DMS114 treated with DMSO at 0.1 percent for 48 hours (cell line): Measurements from ENCODE around the gene KRTAP12-3.
"Not testable (repeated sequence)": the region's sequence is repeated elsewhere in the genome, so short reads cannot be mapped to it uniquely, and the experiment has no call there.

Experiments used
- DNase-seq: peaks from one replicate; lab custom pipeline; 2025; ENCODE audit not compliant: unreplicated experiment; lab: John Stamatoyannopoulos, UW

Gene KRTAP12-3

DNA sequence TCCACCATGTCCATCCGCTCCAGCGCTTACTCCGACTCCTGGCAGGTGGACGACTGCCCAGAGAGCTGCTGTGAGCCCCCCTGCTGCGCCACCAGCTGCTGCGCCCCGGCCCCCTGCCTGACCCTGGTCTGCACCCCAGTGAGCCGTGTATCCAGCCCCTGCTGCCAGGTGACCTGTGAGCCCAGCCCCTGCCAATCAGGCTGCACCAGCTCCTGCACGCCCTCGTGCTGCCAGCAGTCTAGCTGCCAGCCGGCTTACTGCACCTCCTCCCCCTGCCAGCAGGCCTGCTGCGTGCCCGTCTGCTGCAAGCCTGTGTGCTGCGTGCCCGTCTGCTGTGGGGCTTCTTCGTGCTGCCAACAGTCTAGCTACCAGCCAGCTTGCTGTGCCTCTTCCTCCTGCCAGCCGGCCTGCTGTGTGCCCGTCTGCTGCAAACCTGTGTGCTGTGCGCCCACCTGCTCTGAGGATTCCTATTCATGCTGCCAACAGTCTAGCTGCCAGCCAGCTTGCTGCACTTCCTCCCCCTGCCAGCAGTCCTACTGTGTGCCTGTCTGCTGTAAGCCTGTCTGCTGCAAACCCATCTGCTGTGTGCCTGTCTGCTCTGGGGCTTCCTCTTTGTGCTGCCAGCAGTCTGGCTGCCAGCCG lies 30.4 kb upstream of the KRTAP12-3 start:
- DNase-seq, result not testable (repeated sequence)

DNA sequence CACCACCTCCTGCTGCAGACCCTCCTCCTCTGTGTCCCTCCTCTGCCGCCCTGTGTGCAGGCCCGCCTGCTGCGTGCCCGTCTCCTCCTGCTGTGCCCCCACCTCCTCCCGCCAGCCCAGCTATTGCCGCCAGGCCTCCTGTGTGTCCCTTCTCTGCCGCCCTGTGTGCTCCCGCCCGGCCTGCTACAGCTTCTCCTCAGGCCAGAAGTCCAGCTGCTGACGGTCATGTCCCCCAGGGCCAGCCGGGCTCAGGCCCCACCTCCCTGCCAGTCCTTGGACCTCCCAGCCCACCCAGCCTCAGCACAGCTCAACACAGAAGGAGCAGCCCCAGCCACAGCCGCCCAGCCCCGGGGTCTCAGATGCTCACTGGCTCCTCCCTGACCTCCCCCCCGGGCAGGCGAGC lies 29.9 kb upstream of the KRTAP12-3 start:
- DNase-seq, result not testable (repeated sequence)

DNA sequence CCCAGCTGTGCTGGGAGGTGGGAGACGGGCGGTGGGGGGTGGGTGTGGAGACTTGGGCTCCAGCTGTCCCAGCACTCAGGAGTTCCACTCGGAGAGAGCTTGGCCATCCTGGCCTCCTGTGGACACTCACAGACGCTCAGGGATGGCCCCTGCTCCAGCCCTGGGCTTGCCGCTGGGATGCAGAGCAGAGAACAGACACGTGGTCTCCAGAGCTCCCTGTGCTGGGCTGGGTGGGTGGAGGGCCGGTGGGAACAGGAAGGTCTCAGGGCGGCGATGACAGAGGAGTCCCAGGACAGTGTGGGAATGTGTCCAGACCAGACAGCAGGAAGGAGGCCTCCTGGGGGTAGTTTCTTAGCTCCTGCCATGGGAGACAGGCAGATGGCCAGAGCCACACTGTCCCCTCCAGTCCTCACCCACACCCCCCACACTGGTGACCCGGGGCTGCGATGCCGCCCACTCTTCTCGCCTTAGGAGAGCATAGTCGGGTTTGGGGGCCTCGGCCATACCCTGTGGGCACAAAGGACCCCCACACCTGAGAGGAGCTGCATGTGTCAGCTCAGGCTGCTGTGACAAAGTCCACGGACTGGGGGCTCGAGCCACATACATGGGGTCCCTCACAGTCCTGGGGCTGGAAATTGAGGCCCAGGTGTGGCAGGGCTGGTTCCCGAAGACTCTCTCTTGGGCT lies 28.9 kb upstream of the KRTAP12-3 start:
- DNase-seq, result no peak

DNA sequence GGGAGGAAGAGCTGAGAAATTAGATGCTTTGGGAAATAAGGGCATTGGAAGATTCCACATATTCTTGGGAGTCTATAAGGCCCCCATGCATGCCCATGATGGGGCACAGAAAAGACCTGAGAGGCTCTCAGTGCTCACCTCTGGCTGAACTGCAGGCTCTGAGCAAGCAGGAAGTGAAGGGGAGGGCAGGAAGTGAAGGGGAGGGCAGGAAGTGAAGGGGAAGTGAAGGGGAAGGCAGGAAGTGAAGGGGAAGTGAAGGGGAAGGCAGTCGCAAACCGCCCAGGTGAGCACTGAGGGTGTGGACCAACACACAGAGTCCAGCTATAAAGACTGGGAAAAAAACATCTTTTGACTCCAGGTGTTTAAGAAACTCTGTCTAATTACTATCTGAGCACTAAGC lies 27.3 kb upstream of the KRTAP12-3 start:
- no peak for DNase-seq

DNA sequence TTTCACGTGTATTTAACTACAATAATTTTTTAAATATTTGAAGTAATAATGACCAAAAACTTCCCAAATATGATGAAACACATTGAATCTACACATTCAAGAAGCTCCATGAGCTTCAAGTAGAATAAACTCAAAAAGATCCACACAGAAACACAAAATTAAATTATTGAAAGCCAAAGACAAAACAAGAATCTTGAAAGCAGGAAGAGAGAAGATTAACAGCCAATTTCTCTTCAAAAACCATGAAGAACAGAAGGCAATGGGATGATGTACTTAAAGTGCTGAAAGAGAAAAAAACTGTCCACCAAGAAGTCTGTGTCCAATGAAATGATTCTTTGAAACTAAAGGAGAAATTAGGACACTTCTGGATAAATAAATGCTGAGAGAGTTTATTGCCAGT lies 25.7 kb upstream of the KRTAP12-3 start:
- no peak for DNase-seq

DNA sequence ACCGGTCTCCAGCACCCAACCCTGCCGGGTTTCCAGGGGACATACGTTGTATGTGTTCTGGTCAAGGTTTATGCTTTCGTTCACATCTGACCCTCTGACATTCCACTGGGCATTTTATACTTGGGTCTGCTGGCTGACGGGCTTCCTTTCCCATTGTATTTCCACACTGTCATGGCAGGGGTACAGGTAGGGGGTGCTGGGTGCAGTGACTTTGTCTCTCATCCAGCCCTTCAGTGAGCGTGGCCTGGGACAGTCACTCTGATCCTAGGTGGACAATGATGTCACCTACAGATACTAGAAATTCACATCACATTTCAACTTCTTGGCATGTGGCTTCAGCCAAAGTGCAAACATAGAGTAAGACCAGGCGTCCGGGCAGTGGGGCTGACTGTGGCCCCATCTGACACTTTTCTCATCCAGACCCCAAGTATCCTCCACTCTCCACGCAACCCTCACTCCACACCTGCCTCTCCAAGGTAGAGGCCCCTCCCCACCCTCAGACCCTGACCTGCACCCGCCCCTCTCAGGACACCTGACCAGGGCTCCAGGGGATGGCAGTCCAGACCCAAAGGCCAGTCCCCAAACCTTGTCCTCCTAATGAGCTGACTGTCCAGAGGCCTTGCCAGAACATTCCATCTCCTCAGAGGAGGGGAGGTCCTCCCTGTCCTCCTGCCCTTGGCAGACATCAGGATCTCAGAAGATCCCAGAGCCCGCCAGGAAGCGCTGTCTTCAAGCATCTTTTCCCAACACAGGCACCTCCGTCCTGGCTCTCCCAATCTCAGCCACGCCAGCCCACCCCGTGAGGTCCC lies 21.3 kb upstream of the KRTAP12-3 start:
- no peak for DNase-seq

DNA sequence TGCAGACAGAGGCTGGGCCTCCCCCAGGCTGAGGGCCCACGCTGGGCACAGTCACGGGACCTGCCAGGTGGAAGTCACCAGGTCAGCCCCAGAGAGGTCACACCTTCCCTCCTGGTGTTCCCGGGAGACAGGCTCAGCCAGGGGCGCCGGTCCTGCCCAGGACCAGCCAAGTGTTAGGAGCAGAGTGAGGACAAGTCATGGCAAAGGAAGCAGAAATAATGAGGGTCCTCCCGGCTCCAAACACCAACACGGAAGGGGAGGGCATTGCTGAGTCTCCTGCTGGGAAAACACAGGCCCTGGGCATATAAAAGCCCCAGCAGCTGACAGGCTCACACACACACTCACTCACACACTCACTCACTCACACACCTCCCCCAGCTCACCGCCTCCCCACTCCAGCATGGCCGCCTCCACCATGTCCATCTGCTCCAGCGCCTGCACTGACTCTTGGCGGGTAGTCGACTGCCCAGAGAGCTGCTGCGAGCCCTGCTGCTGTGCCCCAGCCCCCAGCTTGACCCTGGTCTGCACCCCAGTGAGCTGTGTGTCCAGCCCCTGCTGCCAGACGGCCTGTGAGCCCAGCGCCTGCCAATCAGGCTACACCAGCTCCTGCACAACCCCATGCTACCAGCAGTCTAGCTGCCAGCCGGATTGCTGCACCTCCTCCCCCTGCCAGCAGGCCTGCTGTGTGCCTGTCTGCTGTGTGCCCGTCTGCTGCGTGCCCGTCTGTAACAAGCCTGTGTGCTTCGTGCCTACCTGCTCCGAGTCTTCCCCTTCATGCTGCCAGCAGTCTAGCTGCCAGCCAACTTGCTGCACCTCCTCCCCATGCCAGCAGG lies 20.5 kb upstream of the KRTAP12-3 start, which contains the start of gene KRTAP10-10:
Gene KRTAP10-10 (plus strand): TSS at position 339 of the 833 bp plus-strand sequence. CDS start 62 bp downstream, at position 401.
- no peak for DNase-seq

DNA sequence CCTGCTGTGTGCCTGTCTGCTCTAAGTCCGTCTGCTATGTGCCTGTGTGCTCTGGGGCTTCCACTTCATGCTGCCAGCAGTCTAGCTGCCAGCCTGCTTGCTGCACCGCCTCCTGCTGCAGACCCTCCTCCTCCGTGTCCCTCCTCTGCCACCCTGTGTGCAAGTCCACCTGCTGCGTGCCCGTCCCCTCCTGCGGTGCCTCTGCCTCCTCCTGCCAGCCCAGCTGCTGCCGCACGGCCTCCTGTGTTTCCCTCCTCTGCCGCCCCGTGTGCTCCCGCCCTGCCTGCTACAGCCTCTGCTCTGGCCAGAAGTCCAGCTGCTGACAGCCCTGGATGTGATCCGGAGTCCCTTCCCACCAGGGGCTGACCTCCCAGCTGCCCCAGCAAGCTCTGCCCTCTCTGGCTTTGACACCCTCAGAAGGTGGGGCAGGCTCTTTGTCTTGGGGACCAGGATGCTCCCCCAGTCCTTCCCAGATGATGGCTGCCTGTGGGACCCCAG lies 19.8 kb upstream of the KRTAP12-3 start:
- DNase-seq, result not testable (repeated sequence)

DNA sequence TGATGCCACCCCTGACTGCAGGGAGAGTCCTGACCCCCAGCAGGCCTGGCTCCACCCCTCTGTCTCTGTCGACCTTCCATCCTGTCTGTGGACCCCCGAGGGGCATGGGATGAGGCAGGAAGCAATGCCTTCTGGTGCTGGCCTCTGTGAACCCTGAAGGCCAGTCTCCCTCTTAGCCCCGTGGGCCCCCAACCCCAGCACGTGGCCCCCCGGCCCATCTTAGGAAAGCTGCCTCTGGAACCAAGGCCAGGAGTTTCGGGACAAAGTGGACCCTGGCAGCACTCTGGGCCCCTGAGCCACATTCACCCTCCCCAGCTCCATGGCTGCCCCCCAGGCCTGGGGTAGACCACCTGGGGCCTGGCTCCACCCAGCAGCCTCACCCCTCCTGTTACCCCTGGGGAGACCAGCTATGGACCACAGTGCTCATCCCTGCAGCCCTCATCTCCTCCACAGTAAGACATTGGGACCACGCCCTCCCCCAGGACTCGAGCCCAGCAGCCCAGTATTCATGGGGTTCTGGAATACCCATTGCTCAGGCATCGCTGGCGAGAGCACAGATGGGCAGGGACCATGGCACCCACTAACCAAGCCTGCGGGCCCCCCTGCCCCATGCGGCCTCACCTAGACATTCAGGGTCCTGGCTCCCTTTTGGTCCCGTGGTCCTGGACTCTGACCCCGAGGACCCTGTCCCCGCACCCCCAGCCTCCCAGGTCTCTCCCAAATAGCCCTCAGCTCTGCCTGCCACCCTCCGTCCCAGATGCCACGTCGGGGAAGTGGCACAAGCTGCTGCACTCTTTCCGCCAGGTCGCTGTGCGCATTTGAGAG lies 19.0 kb upstream of the KRTAP12-3 start:
- not testable (repeated sequence) for DNase-seq

DNA sequence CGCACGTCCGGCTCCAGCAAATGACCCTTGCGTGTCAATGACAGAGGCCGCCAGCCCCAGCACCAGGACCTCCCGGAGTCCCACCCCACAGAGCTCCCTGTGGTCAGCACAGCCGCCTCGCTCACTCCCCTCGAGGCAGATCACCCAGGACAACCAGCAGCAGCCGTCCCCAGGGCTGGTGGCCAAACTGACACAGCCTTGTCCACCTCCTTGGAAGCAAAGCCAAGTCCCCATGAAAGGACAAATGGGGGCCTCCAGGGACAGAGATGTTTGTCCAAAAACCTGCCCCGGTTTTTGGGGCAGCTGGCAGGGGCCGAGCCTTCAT lies 18.4 kb upstream of the KRTAP12-3 start:
- no peak for DNase-seq

DNA sequence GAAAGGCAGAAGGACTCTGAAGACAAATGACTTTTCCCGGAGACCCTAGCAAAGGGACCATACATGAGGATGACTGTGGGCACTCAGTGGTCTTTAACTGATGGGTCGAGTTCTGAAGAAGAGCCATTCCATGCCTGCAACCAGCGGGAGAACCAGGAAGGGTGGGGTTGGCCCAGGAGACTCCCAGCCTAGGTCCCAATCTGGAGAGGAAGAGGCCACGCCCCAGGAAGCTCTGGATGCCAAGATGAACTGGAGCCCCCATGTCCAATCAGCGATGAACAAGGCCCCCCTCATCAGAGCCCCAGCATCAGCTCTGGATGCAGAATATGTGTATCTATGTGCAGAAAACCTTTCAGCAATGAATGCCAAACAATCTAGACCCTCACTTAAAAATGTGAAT lies 17.0 kb upstream of the KRTAP12-3 start:
- DNase-seq, result no peak

DNA sequence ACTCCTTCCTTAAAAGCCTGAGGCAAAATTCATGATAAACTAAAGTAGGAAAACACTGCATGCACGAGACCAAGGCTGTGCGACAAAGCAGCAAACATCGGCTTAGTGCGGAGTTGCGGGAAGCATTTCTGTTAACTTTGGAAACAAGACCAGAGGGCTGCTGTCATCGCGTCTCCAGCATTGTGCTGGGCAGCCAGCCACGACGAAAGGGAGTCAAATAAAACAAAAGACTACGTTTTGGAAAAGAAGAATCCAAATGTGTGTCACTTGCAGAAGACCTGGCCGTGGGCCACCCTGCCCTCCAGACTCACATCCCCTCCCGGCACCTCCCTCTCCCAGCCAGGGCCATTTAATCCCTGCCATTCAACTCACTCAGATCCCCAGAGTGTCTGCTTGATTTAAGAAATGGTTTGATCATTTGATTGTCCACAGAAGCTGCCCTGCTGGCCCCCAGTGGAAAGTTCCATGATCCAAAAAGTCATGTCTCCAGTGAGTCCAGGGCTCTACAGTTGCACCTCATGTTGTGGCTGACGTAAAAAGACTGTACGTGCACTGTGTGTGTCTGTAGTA lies 13.9 kb upstream of the KRTAP12-3 start:
- no peak for DNase-seq

DNA sequence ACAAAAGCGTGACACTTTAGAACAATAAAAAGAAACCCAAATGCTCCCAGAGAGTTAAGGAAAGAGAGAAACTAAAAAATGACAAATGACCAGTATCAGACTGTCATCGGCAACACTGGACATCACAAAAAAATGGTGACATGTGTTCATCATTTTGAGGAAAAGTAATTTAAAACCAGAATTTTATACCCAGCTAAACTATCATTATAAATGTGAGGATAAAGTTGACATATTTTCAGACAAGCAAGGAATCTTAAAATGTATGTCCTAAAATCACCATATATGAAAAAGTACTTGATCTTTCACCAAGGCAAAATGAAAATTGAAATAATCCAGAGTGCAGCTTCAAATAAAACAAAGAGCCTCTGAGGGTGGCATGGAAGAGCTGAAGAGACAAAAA lies 12.9 kb upstream of the KRTAP12-3 start:
- DNase-seq, result no peak

DNA sequence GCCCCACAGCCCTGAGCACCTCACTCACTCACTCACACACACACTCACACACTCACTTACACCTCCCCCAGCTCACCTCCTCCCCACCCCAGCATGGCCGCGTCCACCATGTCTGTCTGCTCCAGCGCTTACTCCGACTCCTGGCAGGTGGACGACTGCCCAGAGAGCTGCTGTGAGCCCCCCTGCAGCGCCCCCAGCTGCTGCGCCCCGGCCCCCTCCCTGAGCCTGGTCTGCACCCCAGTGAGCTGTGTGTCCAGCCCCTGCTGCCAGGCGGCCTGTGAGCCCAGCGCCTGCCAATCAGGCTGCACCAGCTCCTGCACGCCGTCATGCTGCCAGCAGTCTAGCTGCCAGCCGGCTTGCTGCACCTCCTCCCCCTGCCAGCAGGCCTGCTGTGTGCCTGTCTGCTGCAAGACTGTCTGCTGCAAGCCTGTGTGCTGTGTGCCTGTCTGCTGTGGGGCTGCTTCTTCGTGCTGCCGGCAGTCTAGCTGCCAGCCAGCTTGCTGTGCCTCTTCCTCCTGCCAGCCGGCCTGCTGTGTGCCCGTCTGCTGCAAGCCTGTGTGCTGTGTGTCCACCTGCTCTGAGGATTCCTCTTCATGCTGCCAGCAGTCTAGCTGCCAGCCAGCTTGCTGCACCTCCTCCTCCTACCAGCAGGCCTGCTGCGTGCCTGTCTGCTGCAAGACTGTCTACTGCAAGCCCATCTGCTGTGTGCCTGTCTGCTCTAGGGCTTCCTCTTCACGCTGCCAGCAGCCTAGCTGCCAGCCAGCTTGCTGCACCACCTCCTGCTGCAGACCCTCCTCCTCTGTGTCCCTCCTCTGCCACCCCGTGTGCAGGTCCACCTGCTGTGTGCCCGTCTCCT lies 11.1 kb upstream of the KRTAP12-3 start, which contains the start of gene KRTAP10-11:
Gene KRTAP10-11 (plus strand): TSS at position 49 of the 856 bp plus-strand sequence. CDS start 45 bp downstream, at position 94.
- not testable (repeated sequence) for DNase-seq

DNA sequence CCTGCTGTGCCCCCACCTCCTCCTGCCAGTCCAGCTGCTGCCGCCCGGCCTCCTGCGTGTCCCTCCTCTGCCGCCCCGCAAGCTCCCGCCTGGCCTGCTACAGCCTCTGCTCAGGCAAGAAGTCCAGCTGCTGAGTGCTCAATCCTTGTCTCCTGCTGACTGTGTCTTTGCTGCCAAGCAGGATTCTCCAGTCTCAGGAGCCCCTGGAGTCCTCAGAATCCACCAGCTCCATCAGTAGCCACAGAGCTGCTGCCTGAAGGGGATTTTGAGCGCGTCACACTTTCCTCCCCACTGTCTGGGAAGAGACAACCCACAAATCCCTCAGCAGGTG lies 10.5 kb upstream of the KRTAP12-3 start:
- DNase-seq, result no peak

DNA sequence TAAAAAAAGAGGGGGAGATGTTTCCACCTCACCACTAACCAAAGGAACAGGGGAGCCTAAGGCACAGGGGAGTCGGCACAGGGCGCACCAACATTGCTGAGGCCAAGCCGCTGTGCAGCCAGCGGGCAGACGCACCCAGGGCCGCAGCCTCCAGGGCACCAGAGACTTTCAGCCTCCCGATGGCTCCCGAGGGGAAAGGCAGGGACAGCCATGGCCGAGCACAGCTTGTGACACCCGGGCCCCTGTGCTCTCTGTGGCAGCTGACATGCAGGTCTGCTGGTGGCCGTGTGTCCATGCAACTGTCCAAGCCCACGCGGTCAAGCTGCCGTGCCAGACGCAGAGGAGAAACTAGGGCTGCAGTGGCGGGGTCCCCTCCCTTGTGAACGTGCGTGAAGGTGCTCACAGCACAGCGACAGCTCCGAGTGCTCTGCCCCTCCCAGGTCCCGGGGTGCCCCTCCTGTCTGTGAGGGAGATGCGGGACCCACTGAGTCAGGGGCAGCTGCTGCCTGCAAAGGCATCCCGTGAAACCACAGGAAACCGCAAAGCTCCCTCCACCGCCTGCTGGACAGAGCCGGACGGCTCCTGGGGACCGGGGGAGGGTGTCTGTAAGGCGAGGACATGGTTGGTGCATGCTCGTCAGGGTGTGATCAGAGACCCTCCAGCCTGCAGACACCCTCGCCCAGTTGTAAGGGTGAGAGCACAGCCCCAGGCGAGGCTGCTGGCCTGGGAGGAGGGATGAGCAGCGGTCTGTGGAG lies 9.0 kb upstream of the KRTAP12-3 start:
- DNase-seq, result no peak

DNA sequence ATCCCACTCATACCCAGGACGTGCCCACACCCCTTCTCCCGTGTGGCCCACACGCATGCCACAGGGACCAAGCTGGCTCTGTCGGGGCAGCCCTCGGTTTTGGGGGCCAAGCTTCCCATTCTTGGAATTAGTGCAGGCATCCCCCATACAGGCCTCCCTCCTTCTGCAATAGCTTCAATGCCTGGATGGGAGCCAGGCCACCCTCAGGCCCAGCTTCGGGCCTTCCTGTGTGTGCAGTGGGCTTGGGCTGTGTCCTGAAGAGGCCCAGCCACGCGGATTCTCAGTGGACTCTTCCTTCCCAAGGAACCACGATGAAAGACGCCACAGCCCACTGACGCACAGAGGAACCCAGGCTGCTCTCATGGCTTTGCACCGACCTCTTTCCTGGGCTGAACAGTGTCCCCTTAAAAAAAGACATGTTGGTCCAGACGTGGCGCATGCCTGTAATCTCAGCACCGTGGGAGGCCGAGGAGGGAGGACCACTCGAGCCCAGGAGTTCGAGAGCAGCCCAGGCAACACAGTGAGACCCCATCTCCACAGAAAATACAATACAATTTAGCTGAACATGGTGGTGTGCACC lies 8.1 kb upstream of the KRTAP12-3 start:
- DNase-seq, result no peak
